Measurements from ENCODE around the gene CHTF18. TPM values are rescaled to one million over a fixed set of nuclear protein-coding genes. Genes with fewer than 3 reads are reported as not detected.
A peak's percentile ranks its signal among the peaks of the same experiment; 100 is the strongest.

The CHTF18 gene
- total and polyA plus RNA-seq, 9 of the 15 experiments (the other 6 are each of a cell fraction or from before 2014, with no cell fraction given) = 2.5 to 123 (median 17.0) TPM

GRCh38 chr16:740764-741505 lies 47.5 kb upstream of the CHTF18 start, which contains the start of gene CIAO3 (continued):
- TF ChIP-seq ZBTB11 (CRISPR knock-in tag; IDR thresholded peaks at IDR 0.05) = peak in 1 of 3 experiments; percentile 84; a peak in 2 of 6 replicates
- TF ChIP-seq ZNF780A (CRISPR knock-in tag; IDR thresholded peaks at IDR 0.05) = no peak
- peak; percentile 86 to 87 (median 86) for TF ChIP-seq CTCF (IDR thresholded peaks at IDR 0.05 in 2 of 3, conservative IDR thresholded peaks at IDR 0.05 in 1 of 3; ENCODE audit: insufficient read depth in 2 of 3, low read depth in 1 of 3, low read length in 3 of 3)
- no peak for TF ChIP-seq ARHGAP35 (IDR thresholded peaks at IDR 0.05; ENCODE audit: partially characterized antibody)
- TF ChIP-seq NKRF (IDR thresholded peaks at IDR 0.05; ENCODE audit: borderline replicate concordance) = peak; percentile 22; the same call in 1 of the 2 replicates
- no peak for TF ChIP-seq KHSRP (IDR thresholded peaks at IDR 0.05)
- TF ChIP-seq CHD4 (IDR thresholded peaks at IDR 0.05; ENCODE audit: insufficient read depth, insufficient replicate concordance, low read depth, low read length, poor library complexity, severe bottlenecking) = no peak
- no peak for TF ChIP-seq SMAD2 (IDR thresholded peaks at IDR 0.05; ENCODE audit: low read depth, low read length)
- no peak for TF ChIP-seq MLX (CRISPR knock-in tag; conservative IDR thresholded peaks at IDR 0.05)
- TF ChIP-seq TAF15 (IDR thresholded peaks at IDR 0.05; ENCODE audit: low read depth, low read length) = no peak
- peak; percentile 95 for TF ChIP-seq MTA1 (IDR thresholded peaks at IDR 0.05; ENCODE audit: borderline replicate concordance)
- TF ChIP-seq CBX8 (IDR thresholded peaks at IDR 0.05; ENCODE audit: borderline replicate concordance, extremely low read depth, low read depth, low read length, poor library complexity, severe bottlenecking) = no peak
- no peak; the same call in 1 of the 2 replicates for TF ChIP-seq KLF6 (CRISPR knock-in tag; IDR thresholded peaks at IDR 0.05; ENCODE audit: borderline replicate concordance)
- TF ChIP-seq ZKSCAN3 (CRISPR knock-in tag; IDR thresholded peaks at IDR 0.05) = no peak
- no peak for TF ChIP-seq TFE3 (CRISPR knock-in tag; IDR thresholded peaks at IDR 0.05)
- no peak for TF ChIP-seq SMAD1 (IDR thresholded peaks at IDR 0.05; ENCODE audit: low read depth, low read length, partially characterized antibody)
